ENCODE data around the gene GRM4. TPM values are rescaled to one million over a fixed set of nuclear protein-coding genes. Genes with fewer than 3 reads are reported as not detected.

Gene GRM4
- total RNA-seq, 1 experiment from 2014 or later, result not detected

DNA sequence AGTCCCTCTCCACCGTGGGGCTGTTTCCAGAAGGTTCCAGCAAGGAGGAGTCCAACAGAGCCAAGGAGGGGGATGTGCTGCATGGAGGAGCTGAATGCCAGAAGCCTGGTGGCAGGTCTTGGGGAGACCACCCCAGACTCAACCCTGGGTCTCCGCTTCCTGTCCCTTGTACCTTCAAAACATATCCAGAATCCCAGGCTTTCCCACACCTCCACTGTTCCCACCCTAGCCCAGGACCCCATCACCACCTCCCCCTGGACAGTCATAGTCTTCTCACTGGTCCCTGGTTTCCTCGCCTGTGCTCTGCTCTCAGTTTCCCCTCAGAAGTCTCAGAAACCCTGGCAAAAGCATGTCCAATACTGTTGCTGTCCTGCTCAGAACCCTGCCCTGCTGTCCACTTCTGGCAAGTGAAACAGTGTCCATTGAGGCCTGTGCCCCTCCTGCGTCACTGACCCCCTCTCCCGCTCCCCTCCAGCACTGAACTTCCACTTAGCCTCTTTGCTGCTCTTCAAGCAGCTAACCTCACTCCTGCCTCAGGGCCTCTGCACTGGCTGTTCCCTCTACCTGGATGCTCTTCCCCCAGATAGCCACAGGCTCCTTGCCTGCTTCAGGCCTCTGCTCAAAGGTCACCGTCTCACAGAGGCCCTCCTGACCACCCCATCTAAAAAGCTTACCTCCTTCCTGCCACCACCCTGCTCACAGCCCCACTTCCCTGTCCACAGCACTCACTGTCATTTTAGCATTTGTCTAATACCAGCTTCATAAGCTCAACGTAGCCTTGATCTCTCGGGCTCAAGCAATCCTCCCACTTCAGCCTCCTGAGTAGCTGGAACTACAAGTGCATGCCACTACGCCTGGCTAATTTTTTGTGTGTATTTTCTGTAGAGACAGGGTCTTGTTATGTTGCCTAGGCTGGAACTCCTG is 169.2 kb downstream of the GRM4 start:
- BruUV-seq (replicated peaks), result no TSS peak
- POLR2A ChIA-PET (ENCODE audit: unreplicated experiment), result no interaction called here
- TF ChIP-seq, protein P1, sequence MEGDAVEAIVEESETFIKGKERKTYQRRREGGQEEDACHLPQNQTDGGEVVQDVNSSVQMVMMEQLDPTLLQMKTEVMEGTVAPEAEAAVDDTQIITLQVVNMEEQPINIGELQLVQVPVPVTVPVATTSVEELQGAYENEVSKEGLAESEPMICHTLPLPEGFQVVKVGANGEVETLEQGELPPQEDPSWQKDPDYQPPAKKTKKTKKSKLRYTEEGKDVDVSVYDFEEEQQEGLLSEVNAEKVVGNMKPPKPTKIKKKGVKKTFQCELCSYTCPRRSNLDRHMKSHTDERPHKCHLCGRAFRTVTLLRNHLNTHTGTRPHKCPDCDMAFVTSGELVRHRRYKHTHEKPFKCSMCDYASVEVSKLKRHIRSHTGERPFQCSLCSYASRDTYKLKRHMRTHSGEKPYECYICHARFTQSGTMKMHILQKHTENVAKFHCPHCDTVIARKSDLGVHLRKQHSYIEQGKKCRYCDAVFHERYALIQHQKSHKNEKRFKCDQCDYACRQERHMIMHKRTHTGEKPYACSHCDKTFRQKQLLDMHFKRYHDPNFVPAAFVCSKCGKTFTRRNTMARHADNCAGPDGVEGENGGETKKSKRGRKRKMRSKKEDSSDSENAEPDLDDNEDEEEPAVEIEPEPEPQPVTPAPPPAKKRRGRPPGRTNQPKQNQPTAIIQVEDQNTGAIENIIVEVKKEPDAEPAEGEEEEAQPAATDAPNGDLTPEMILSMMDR (conservative IDR thresholded peaks at IDR 0.05; ENCODE audit: low read depth, low read length), result no peak
- no peak for TF ChIP-seq EZH2 (IDR thresholded peaks at IDR 0.05; ENCODE audit: low read length, unreplicated experiment)
- TF ChIP-seq EZH2phosphoT487 (IDR thresholded peaks at IDR 0.05; ENCODE audit: borderline replicate concordance, low read length), result no peak

DNA sequence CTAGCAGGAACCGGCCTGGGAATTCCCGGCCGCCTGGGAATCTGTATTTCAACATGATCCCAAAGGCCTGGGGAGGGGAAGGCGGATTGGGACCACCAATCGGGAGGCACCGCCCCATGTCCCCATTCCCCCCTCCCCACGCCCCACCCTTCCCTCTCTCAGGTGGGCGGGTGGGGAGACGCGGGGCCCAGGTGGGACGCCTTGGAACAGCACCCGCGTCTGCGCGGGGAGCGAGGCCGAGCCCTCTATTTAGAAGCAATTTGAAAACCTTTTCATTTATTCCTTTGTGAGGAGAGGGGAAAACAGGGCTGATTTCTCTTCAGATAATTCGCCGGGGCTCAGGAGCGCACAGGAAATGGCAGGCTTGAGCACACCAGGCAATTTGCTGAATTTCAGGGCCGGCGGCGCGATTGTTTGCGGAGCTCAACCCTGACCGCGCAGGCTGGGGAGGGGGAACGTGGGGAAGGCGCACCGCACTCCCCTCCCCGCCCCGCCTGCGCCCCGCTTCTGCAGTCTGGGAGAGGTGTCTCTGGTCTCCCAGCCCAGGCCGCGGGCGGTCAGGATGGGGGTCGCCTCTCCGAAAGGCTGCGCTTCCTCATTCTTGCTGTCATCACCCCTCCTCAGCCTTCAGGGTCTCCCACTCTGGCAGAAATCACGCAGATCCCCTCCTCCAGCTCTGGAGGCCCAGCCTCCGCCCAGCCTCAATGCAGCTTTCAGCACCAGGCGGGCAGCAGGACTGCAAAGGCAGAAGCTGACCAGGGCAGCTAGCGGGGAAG is 170.0 kb downstream of the GRM4 start:
- BruUV-seq (replicated peaks), result no TSS peak
- no peak for DNase-seq
- Histone ChIP-seq H3K9ac (ENCODE audit: low read length) (no peak overlapping the region), H3F3A (ENCODE audit: low read length, unreplicated experiment) (no peaks in the 10 kb centered on the region), H3K9me2 (replicated peaks; ENCODE audit: low read length) (no peaks in the 10 kb centered on the region), H3K27ac (ENCODE audit: low read length) (no peak overlapping the region), H3K27me3 (ENCODE audit: low read length) (peaks cover 4% of the 10 kb centered on the region; the same call in 1 of the 2 replicates), H3K4me2 (ENCODE audit: low read length) (no peak overlapping the region), H3K4me3 (ENCODE audit: low read length) (no peak overlapping the region), H3K4me1 (ENCODE audit: insufficient read depth, low read length) (no peaks in the 10 kb centered on the region), H3K79me2 (ENCODE audit: low read length) (no peaks in the 10 kb centered on the region), H3K36me3 (ENCODE audit: low read depth, low read length) (no peaks in the 10 kb centered on the region), H2AFZ (ENCODE audit: low read length) (no peak overlapping the region), H3K9me3 (ENCODE audit: low read length) (no peaks in the 10 kb centered on the region), H4K20me1 (ENCODE audit: low read length) (no peaks in the 10 kb centered on the region)
- ChIA-PET CTCF (no interaction called here), POLR2A (ENCODE audit: unreplicated experiment) (no interaction called here)
- TF ChIP-seq EZH2 (IDR thresholded peaks at IDR 0.05; ENCODE audit: low read length, unreplicated experiment), result no peak
- no peak for ATAC-seq
- intact Hi-C loops (cut with micrococcal nuclease), result no loop called here

More for the DNA sequence above, 169.2 kb downstream of the GRM4 start:
- Histone ChIP-seq H3K9me3 (ENCODE audit: low read length) (no peaks in the 10 kb centered on the region), H3K4me2 (ENCODE audit: low read length) (no peak overlapping the region), H3F3A (ENCODE audit: low read length, unreplicated experiment) (no peaks in the 10 kb centered on the region), H4K20me1 (ENCODE audit: low read length) (no peaks in the 10 kb centered on the region), H3K9ac (ENCODE audit: low read length) (no peak overlapping the region), H3K4me1 (ENCODE audit: insufficient read depth, low read length) (no peaks in the 10 kb centered on the region), H3K9me2 (replicated peaks; ENCODE audit: low read length) (no peaks in the 10 kb centered on the region), H3K36me3 (ENCODE audit: low read depth, low read length) (no peaks in the 10 kb centered on the region), H3K27me3 (ENCODE audit: low read length) (peaks cover 4% of the 10 kb centered on the region; the same call in 1 of the 2 replicates), H3K27ac (ENCODE audit: low read length) (no peak overlapping the region), H2AFZ (ENCODE audit: low read length) (no peak overlapping the region), H3K4me3 (ENCODE audit: low read length) (no peak overlapping the region), H3K79me2 (ENCODE audit: low read length) (no peaks in the 10 kb centered on the region)
- intact Hi-C loops (cut with micrococcal nuclease), result no loop called here
- ATAC-seq (no peak), DNase-seq (no peak)
- CTCF ChIA-PET, result no interaction called here

DNA sequence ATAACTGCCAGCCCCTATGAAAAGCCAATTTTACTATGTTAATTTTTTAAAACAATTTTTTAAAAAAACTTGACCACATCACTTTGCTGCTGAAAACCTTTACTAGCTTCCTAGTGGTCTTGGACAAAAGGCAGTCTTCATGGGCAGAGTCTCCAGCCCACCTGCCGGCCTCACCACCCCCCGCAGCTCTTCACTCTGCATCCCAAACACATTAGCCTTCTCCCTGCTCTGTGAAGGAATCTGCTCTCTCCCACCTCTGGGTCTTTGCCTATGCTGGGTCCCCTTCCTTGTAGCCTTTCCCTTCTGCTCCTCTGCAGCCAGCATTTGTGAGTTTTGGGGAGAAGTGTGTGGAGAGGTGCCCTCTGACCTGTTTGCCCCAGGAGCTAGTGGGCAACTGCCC is 171.4 kb downstream of the GRM4 start:
- Histone ChIP-seq H2AFZ (ENCODE audit: low read length) (no peak overlapping the region), H3K4me3 (ENCODE audit: low read length) (no peak overlapping the region), H3K9me2 (replicated peaks; ENCODE audit: low read length) (no peaks in the 10 kb centered on the region), H3K4me1 (ENCODE audit: insufficient read depth, low read length) (no peaks in the 10 kb centered on the region), H3K27ac (ENCODE audit: low read length) (no peak overlapping the region), H3K9me3 (ENCODE audit: low read length) (no peaks in the 10 kb centered on the region), H3K4me2 (ENCODE audit: low read length) (no peak overlapping the region), H4K20me1 (ENCODE audit: low read length) (no peaks in the 10 kb centered on the region), H3K9ac (ENCODE audit: low read length) (no peak overlapping the region), H3F3A (ENCODE audit: low read length, unreplicated experiment) (no peaks in the 10 kb centered on the region), H3K27me3 (ENCODE audit: low read length) (peaks cover 9% of the 10 kb centered on the region), H3K79me2 (ENCODE audit: low read length) (no peaks in the 10 kb centered on the region), H3K36me3 (ENCODE audit: low read depth, low read length) (no peaks in the 10 kb centered on the region)
- no TSS peak for BruUV-seq (replicated peaks)
- POLR2A ChIA-PET (ENCODE audit: unreplicated experiment), result no interaction called here
- CTCF ChIA-PET, result no interaction called here
- TF ChIP-seq, protein P1 (conservative IDR thresholded peaks at IDR 0.05; ENCODE audit: low read depth, low read length), result no peak
- TF ChIP-seq EZH2 (IDR thresholded peaks at IDR 0.05; ENCODE audit: low read length, unreplicated experiment) (no peak), EZH2phosphoT487 (IDR thresholded peaks at IDR 0.05; ENCODE audit: borderline replicate concordance, low read length) (no peak)
- intact Hi-C loops (cut with micrococcal nuclease), result no loop called here
- DNase-seq (no peak), ATAC-seq (no peak)
